Measurements from ENCODE around the gene MROH9. TPM values are rescaled to one million over a fixed set of nuclear protein-coding genes. Genes with fewer than 3 reads are reported as not detected.

MROH9 gene
- total and polyA plus RNA-seq, 5 donors, result 0.06 TPM; not detected in 4

DNA sequence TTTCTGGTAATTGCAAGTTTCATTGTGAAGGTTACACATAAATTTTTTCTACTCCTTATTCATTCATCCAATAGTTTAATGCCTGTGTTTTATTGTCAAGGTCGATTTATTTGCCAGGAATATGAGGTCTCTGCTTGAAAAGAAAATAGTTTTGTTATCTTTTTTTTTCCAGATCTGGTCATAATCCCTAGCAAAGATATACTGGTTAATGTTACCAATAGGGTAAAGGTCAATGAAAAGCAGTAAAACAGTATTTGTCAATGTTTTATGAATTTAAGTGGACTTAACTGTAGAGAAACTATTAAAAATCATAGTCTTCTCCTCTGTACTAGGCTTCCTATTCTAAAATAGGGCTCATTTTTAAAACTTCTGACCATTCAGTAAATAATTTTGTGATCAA lies 147.3 kb downstream of the MROH9 start:
- intact Hi-C loops (cut with DNase I), result loop anchor here in 3 of 4 donors (2.0 to 10.0 kb wide), 5 partner anchors 105 to 232 kb away; partner anchors contain the start of genes FMO2 (in 2 of the 3) and FMO4 (in 1 of the 3)
- H3K27ac ChIP-seq (ENCODE audit: low read length), result no peak overlapping the region
- ATAC-seq (no peak), DNase-seq (no peak)
- peaks cover 3% of the 10 kb centered on the region for H3K4me1 ChIP-seq (ENCODE audit: control insufficient read depth, insufficient read depth, low read length)
- H3K9me3 ChIP-seq (ENCODE audit: control insufficient read depth, low read length), result no peaks in the 10 kb centered on the region
- no peak overlapping the region for H3K4me3 ChIP-seq (ENCODE audit: low read length)
- H3K27me3 ChIP-seq (ENCODE audit: control insufficient read depth, insufficient read depth), result no peaks in the 10 kb centered on the region
- WGBS, result 71% methylated on average over 1 of the region's 1 CpG

DNA sequence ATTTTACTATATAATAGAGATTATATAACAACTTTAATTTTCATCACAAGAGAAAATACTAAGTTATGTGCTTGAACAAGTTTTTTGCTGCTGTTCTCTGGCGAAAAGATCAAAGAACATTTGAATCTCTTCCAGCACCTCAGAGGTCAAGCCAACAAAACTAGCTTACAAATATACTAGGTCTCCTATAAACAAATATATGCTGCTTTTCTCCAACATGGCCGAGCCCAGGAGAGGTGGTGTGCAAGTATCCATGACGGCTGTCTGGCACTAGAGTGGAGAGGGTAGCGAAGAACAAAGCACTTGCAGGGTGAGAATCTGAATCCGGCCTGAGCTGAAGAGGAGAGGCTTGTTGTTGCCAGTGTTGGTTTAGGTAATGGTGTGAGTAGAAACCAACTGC lies 147.9 kb downstream of the MROH9 start:
- Histone ChIP-seq H3K9me3 (ENCODE audit: control insufficient read depth, low read length) (no peaks in the 10 kb centered on the region), H3K27ac (ENCODE audit: low read length) (no peak overlapping the region), H3K27me3 (ENCODE audit: control insufficient read depth, insufficient read depth) (no peaks in the 10 kb centered on the region), H3K4me1 (ENCODE audit: control insufficient read depth, insufficient read depth, low read length) (peaks cover 3% of the 10 kb centered on the region), H3K4me3 (ENCODE audit: low read length) (no peak overlapping the region)
- intact Hi-C loops (cut with DNase I), result loop anchor here in 3 of 4 donors (2.0 to 10.0 kb wide), 5 partner anchors 104 to 232 kb away; partner anchors contain the start of genes FMO2 (in 2 of the 3) and FMO4 (in 1 of the 3)
- 84% methylated on average over 5 of the region's 5 CpGs for WGBS
- DNase-seq (no peak), ATAC-seq (no peak)

- Histone ChIP-seq H3K9me3 (ENCODE audit: control insufficient read depth, low read length) (no peaks in the 10 kb centered on the region), H3K4me1 (ENCODE audit: control insufficient read depth, insufficient read depth, low read length) (peaks cover 3% of the 10 kb centered on the region), H3K27me3 (ENCODE audit: control insufficient read depth, insufficient read depth) (no peaks in the 10 kb centered on the region), H3K4me3 (ENCODE audit: low read length) (no peak overlapping the region), H3K27ac (ENCODE audit: low read length) (no peak overlapping the region)
- intact Hi-C loops (cut with DNase I), result loop anchor here in 3 of 4 donors (5.0 to 10.0 kb wide), 4 partner anchors 103 to 231 kb away; partner anchors contain the start of genes FMO2 (in 2 of the 3) and FMO4 (in 1 of the 3)
- peak; percentile 85 for ATAC-seq
- no peak for DNase-seq
These were observed 148.8 kb downstream of the MROH9 start for GRCh38 chr1:171084091-171084490.

- H3K4me3 ChIP-seq (ENCODE audit: low read length), result no peak overlapping the region
- WGBS, result 86% methylated on average over 2 of the region's 2 CpGs
- H3K9me3 ChIP-seq (ENCODE audit: control insufficient read depth, low read length), result no peaks in the 10 kb centered on the region
- peaks cover 3% of the 10 kb centered on the region for H3K4me1 ChIP-seq (ENCODE audit: control insufficient read depth, insufficient read depth, low read length)
- no peak overlapping the region for H3K27ac ChIP-seq (ENCODE audit: low read length)
- DNase-seq, result no peak
- intact Hi-C loops (cut with DNase I), result loop anchor here in 3 of 4 donors (5.0 to 10.0 kb wide), 4 partner anchors 102 to 230 kb away; partner anchors contain the start of genes FMO2 (in 2 of the 3) and FMO4 (in 1 of the 3)
- no peak for ATAC-seq
- no peaks in the 10 kb centered on the region for H3K27me3 ChIP-seq (ENCODE audit: control insufficient read depth, insufficient read depth)
These were observed 149.5 kb downstream of the MROH9 start for GRCh38 chr1:171084870-171085269.

- no peak overlapping the region for H3K27ac ChIP-seq (ENCODE audit: low read length)
- DNase-seq (no peak), ATAC-seq (no peak)
- peaks cover 3% of the 10 kb centered on the region for H3K4me1 ChIP-seq (ENCODE audit: control insufficient read depth, insufficient read depth, low read length)
- H3K27me3 ChIP-seq (ENCODE audit: control insufficient read depth, insufficient read depth), result no peaks in the 10 kb centered on the region
- intact Hi-C loops (cut with DNase I), result loop anchor here in 2 of 4 donors (10.0 kb wide), 2 partner anchors 107 to 227 kb away; partner anchors contain the start of gene FMO4 (in 1 of the 2)
- no peak overlapping the region for H3K4me3 ChIP-seq (ENCODE audit: low read length)
- no peaks in the 10 kb centered on the region for H3K9me3 ChIP-seq (ENCODE audit: control insufficient read depth, low read length)
These were observed 152.6 kb downstream of the MROH9 start for GRCh38 chr1:171087896-171088295.

GRCh38 chr1:171090604-171091003 lies 155.3 kb downstream of the MROH9 start, which contains the start of gene FMO3:
Gene FMO3 (plus strand): TSS chr1:171090905. CDS start chr1:171092659, 1,754 bp downstream.
- Histone ChIP-seq H3K9me3 (ENCODE audit: control insufficient read depth, low read length) (no peaks in the 10 kb centered on the region), H3K4me3 (ENCODE audit: low read length) (no peak within 1 kb of the TSS), H3K27me3 (ENCODE audit: control insufficient read depth, insufficient read depth) (no peaks in the 10 kb centered on the region), H3K4me1 (ENCODE audit: control insufficient read depth, insufficient read depth, low read length) (no peaks in the 10 kb centered on the region), H3K27ac (ENCODE audit: low read length) (no peak within 1 kb of the TSS)
- no peak for ATAC-seq
- DNase-seq, result no peak
- intact Hi-C loops (cut with DNase I), result no loop called here
- 89% methylated on average over 5 of the region's 5 CpGs for WGBS

GRCh38 chr1:171103862-171104261 lies 168.5 kb downstream of the MROH9 start:
- Histone ChIP-seq H3K4me1 (ENCODE audit: control insufficient read depth, insufficient read depth, low read length) (peaks cover 2% of the 10 kb centered on the region), H3K27me3 (ENCODE audit: control insufficient read depth, insufficient read depth) (no peaks in the 10 kb centered on the region), H3K9me3 (ENCODE audit: control insufficient read depth, low read length) (no peaks in the 10 kb centered on the region), H3K4me3 (ENCODE audit: low read length) (no peak overlapping the region), H3K27ac (ENCODE audit: low read length) (no peak overlapping the region)
- DNase-seq, result no peak
- intact Hi-C loops (cut with DNase I), result no loop called here
- ATAC-seq, result no peak
- WGBS, result 78% methylated on average over 1 of the region's 1 CpG

DNA sequence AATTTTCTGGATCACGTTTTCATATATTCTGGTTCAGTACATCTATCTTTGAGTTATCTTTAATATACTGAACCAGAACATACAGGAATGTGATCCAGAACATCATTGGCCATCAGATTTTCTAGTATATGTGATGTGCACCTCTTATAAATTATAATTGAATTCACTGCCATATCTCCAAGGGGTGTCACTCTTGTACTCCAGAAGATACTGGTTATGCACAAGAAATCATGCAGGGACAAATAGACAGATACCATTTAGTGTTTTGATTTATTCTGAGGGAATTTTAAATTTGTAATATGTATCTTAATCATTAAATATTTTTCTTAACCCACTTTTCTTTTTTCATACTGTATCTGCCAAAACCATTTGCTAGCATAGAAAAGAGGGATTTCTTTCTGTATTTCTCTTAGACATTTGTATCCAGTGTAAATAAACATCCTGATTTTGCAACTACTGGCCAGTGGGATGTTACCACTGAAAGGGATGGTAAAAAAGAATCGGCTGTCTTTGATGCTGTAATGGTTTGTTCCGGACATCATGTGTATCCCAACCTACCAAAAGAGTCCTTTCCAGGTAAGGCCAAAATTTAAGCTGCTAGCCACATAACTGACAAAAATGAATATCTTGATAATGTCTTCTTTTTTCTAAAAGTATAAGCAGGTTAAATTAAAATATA lies 172.1 kb downstream of the MROH9 start:
- intact Hi-C loops (cut with DNase I), result no loop called here
- ATAC-seq (peak in 1 of 2 donors; percentile 67), DNase-seq (no peak)

GRCh38 chr1:171107969-171108368 lies 172.6 kb downstream of the MROH9 start:
- Histone ChIP-seq H3K27ac (ENCODE audit: low read length) (no peak overlapping the region), H3K9me3 (ENCODE audit: control insufficient read depth, low read length) (no peaks in the 10 kb centered on the region), H3K27me3 (ENCODE audit: control insufficient read depth, insufficient read depth) (no peaks in the 10 kb centered on the region), H3K4me3 (ENCODE audit: low read length) (no peak overlapping the region), H3K4me1 (ENCODE audit: control insufficient read depth, insufficient read depth, low read length) (peaks cover 4% of the 10 kb centered on the region)
- ATAC-seq (no peak), DNase-seq (no peak)
- whole genome bisulfite sequencing, result 88% methylated on average over 8 of the region's 8 CpGs
- intact Hi-C loops (cut with DNase I), result no loop called here

More for the DNA sequence above, 172.1 kb downstream of the MROH9 start:
- Histone ChIP-seq H3K4me3 (ENCODE audit: low read length) (no peak overlapping the region), H3K27ac (ENCODE audit: low read length) (no peak overlapping the region), H3K9me3 (ENCODE audit: control insufficient read depth, low read length) (no peaks in the 10 kb centered on the region), H3K27me3 (ENCODE audit: control insufficient read depth, insufficient read depth) (no peaks in the 10 kb centered on the region), H3K4me1 (ENCODE audit: control insufficient read depth, insufficient read depth, low read length) (peaks cover 4% of the 10 kb centered on the region)
- 57% methylated on average over 3 of the region's 3 CpGs for WGBS

- no peak overlapping the region for H3K27ac ChIP-seq (ENCODE audit: low read length)
- no peak overlapping the region for H3K4me3 ChIP-seq (ENCODE audit: low read length)
- ATAC-seq (no peak), DNase-seq (no peak)
- intact Hi-C loops (cut with DNase I), result loop anchor here in 1 of 4 donors (2.0 kb wide), 1 partner anchor 79 kb away; no protein-coding TSS in a partner anchor
- 74% methylated on average over 7 of the region's 7 CpGs for WGBS
- no peaks in the 10 kb centered on the region for H3K27me3 ChIP-seq (ENCODE audit: control insufficient read depth, insufficient read depth)
- peaks cover 4% of the 10 kb centered on the region for H3K4me1 ChIP-seq (ENCODE audit: control insufficient read depth, insufficient read depth, low read length)
- H3K9me3 ChIP-seq (ENCODE audit: control insufficient read depth, low read length), result no peaks in the 10 kb centered on the region
These were observed 174.6 kb downstream of the MROH9 start for GRCh38 chr1:171109966-171110365.

- no peaks in the 10 kb centered on the region for H3K27me3 ChIP-seq (ENCODE audit: control insufficient read depth, insufficient read depth)
- no peak overlapping the region for H3K4me3 ChIP-seq (ENCODE audit: low read length)
- intact Hi-C loops (cut with DNase I), result loop anchor here in 1 of 4 donors (2.0 kb wide), 1 partner anchor 78 kb away; no protein-coding TSS in a partner anchor
- 59% methylated on average over 7 of the region's 7 CpGs for WGBS
- H3K9me3 ChIP-seq (ENCODE audit: control insufficient read depth, low read length), result no peaks in the 10 kb centered on the region
- H3K4me1 ChIP-seq (ENCODE audit: control insufficient read depth, insufficient read depth, low read length), result peaks cover 4% of the 10 kb centered on the region
- H3K27ac ChIP-seq (ENCODE audit: low read length), result peak overlapping the region; percentile 38
- DNase-seq (peak in 1 of 3 donors; percentile 17), ATAC-seq (peak; percentile 17 to 29)
These were observed 175.4 kb downstream of the MROH9 start for GRCh38 chr1:171110621-171111326.

Measured in right cardiac atrium (tissue), 5 donors.